ENCODE data around the gene OGFOD3. TPM values are rescaled to one million over a fixed set of nuclear protein-coding genes. Genes with fewer than 3 reads are reported as not detected.
"Not testable (repeated sequence)": the region's sequence is repeated elsewhere in the genome, so short reads cannot be mapped to it uniquely, and the experiment has no call there.

The OGFOD3 gene
- total and polyA plus RNA-seq, 9 of the 15 experiments (the other 6 are each of a cell fraction or from before 2014, with no cell fraction given): 0.69 to 44.7 (median 18.9) TPM

DNA sequence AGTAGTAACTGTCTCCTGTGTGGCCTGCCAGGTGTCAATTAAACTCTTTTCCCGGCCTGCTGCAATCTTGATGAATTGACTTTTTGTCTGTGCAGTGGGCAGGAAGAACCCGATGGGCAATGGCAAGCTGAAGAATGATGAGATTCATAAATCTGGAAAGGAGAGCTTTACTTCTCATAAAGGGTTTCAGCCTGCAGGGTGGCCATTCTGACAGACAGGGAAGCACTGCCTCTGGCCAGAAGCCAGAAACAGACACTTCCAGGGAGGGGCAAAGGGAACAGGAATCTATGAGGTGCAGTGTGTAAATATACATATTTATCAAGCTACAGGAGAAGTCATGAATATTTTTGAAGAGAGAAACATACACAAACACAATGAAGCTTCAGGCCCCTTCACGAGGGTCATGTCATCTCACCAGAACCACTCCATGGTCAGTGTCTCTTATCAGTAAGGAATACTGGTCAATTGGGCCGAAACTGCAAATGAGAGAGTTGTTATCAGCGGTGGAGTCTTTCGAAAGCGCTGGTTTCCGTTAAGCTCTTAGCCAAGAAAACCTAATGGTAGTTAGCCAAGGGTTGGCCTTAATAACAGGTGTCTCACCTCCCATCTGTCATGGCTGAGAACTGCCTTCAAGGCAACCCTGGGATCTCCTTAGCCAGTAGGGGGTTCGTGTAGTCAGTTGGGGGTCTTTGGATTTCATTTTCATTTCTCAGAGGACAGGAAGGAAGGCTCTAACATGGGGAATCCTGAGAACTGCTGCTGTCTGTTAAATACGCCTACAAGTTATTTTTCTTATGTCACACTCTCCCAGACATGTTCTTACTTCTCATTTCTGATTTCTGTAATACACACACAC lies 38.9 kb upstream of the OGFOD3 start (continued):
- TF ChIP-seq ZNF133 (CRISPR knock-in tag; IDR thresholded peaks at IDR 0.05): no peak
- TF ChIP-seq CBX2 (IDR thresholded peaks at IDR 0.05; ENCODE audit: insufficient read depth, low read length, poor library complexity, severe bottlenecking): no peak
- 0 out of 2 replicates have a peak, but pooled peaks have one; percentile 18 for TF ChIP-seq ATF7 (IDR thresholded peaks at IDR 0.05)
- peak; percentile 49 for TF ChIP-seq MEIS2 (IDR thresholded peaks at IDR 0.05; ENCODE audit: partially characterized antibody)
- peak in 1 of 2 experiments; percentile 15; a peak in 2 of 4 replicates for TF ChIP-seq MAZ (CRISPR knock-in tag; conservative IDR thresholded peaks at IDR 0.05 in 1 of 2, IDR thresholded peaks at IDR 0.05 in 1 of 2)
- no peak for TF ChIP-seq MEF2A (IDR thresholded peaks at IDR 0.05; ENCODE audit: control insufficient read depth, low read depth, low read length)
- peak; percentile 13 for TF ChIP-seq DACH1 (IDR thresholded peaks at IDR 0.05; ENCODE audit: partially characterized antibody)
- TF ChIP-seq HNRNPK (IDR thresholded peaks at IDR 0.05; ENCODE audit: low read depth, low read length, poor library complexity, severe bottlenecking): no peak
- no peak for TF ChIP-seq C11orf30 (IDR thresholded peaks at IDR 0.05; ENCODE audit: low read depth)

DNA sequence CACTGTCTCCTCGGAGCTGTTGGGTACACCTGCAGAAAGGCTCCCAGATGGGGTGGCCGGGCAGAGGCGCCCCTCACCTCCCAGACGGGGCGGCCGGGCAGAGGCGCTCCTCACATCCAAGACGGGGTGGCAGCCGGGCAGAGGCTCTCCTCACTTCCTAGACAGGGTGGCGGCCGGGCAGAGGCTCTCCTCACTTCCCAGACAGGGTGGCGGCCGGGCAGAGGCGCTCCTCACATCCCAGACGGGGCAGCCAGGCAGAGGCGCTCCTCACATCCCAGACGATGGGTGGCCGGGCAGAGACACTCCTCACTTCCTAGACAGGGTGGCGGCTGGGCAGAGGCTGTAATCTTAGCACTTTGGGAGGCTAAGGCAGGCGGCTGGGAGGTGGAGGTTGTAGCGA lies 35.3 kb upstream of the OGFOD3 start:
- CTCF ChIA-PET (ENCODE audit: low intra/inter-chr PET ratio); POLR2A ChIA-PET; H3K9me1 ChIP-seq (ENCODE audit: control insufficient read depth, insufficient read depth, low read length); FAIRE-seq; BruUV-seq (replicated peaks); H3K4me2 ChIP-seq (ENCODE audit: insufficient read depth, low read length); H3K4me3 ChIP-seq; H3K36me3 ChIP-seq (ENCODE audit: control insufficient read depth, insufficient read depth, low read length); H4K20me1 ChIP-seq (replicated peaks; ENCODE audit: control insufficient read depth, insufficient read depth, low read length); H3K9ac ChIP-seq (ENCODE audit: insufficient read depth in 1 of 2, low read depth in 2 of 2, low read length in 2 of 2); H3K9me3 ChIP-seq (replicated peaks; ENCODE audit: control insufficient read depth, insufficient read depth, low read depth, low read length); in situ Hi-C loops (cut with MboI); ATAC-seq; H2AFZ ChIP-seq (ENCODE audit: low read depth, low read length); H3K27me3 ChIP-seq (ENCODE audit: control insufficient read depth in 2 of 2, insufficient read depth in 2 of 2, low read length in 2 of 2); DNase-seq (ENCODE audit: extremely low read depth in 1 of 4, low spot score in 3 of 4); intact Hi-C loops (cut with micrococcal nuclease); H3K27ac ChIP-seq (ENCODE audit: extremely low read depth, low read depth, low read length): not testable (repeated sequence)
- H3K79me2 ChIP-seq (ENCODE audit: control insufficient read depth, insufficient read depth, low read length): peaks cover 27% of the 10 kb centered on the region
- H3K4me1 ChIP-seq (replicated peaks in 1 of 2; ENCODE audit: control insufficient read depth in 2 of 2, insufficient read depth in 2 of 2, low read length in 2 of 2): peaks cover 41 to 60% of the 10 kb centered on the region in 2 experiments
- 92% methylated on average over 16 of the region's 21 CpGs for whole genome bisulfite sequencing (ENCODE audit: insufficient coverage, low coverage, missing lambda C conversion rate)
- peak; percentile 46 for TF ChIP-seq SMAD4 (CRISPR knock-in tag; conservative IDR thresholded peaks at IDR 0.05)
- 0 out of 2 replicates have a peak, but pooled peaks have one; percentile 14 for TF ChIP-seq TRIM28 (IDR thresholded peaks at IDR 0.05)
- TF ChIP-seq, protein P1, sequence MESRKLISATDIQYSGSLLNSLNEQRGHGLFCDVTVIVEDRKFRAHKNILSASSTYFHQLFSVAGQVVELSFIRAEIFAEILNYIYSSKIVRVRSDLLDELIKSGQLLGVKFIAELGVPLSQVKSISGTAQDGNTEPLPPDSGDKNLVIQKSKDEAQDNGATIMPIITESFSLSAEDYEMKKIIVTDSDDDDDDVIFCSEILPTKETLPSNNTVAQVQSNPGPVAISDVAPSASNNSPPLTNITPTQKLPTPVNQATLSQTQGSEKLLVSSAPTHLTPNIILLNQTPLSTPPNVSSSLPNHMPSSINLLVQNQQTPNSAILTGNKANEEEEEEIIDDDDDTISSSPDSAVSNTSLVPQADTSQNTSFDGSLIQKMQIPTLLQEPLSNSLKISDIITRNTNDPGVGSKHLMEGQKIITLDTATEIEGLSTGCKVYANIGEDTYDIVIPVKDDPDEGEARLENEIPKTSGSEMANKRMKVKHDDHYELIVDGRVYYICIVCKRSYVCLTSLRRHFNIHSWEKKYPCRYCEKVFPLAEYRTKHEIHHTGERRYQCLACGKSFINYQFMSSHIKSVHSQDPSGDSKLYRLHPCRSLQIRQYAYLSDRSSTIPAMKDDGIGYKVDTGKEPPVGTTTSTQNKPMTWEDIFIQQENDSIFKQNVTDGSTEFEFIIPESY (CRISPR knock-in tag; IDR thresholded peaks at IDR 0.05): peak; percentile 71
